ENCODE measurements around the gene DMRT2.

DNA sequence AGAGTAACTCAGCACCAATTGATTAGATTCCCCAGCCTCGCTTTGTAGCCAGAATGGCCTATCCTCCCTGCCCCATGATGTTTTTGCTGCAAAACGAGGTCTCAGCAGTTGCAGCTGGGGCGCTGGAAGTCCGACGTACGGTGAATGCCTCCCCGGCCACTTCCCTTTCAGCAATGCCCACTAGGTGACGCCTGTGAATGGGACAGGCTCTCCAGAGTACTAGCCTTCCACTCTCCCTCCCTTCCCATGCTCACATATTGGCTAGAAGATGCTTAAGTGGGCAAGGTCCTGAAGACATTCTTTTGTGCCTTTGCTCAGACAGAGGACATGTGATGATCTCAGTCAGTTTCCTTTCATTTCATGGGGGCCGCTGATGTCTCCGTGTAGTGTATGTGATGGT lies 50.8 kb downstream of the DMRT2 start:
- no peak for TF ChIP-seq EZH2 (IDR thresholded peaks at IDR 0.05)
- TF ChIP-seq POLR2AphosphoS5 (IDR thresholded peaks at IDR 0.05; ENCODE audit: borderline replicate concordance, low read depth, low read length), result no peak
- no peak for TF ChIP-seq FOXP2 (optimal IDR thresholded peaks at IDR 0.05; ENCODE audit: control extremely low read depth, extremely low read length, insufficient read depth)

Data from SK-N-MC (cell line).